ENCODE results near the gene SIM2.
"Not testable (repeated sequence)": the region's sequence is repeated elsewhere in the genome, so short reads cannot be mapped to it uniquely, and the experiment has no call there.

The SIM2 gene

GRCh38 chr21:36698981-36699545, at the start of gene SIM2:
TSS of gene SIM2 (plus strand) at chr21:36699115. CDS start at chr21:36699747, 632 bp downstream.
- TF ChIP-seq POLR2A (IDR thresholded peaks at IDR 0.05; ENCODE audit: low read length) (no peak), GATA1 (IDR thresholded peaks at IDR 0.05; ENCODE audit: low read depth, low read length) (no peak)
- no peak for DNase-seq

- no peak for DNase-seq
- TF ChIP-seq GATA1 (IDR thresholded peaks at IDR 0.05; ENCODE audit: low read depth, low read length) (no peak), POLR2A (IDR thresholded peaks at IDR 0.05; ENCODE audit: low read length) (no peak)
Measured at GRCh38 chr21:36654324-36654723, 44.6 kb upstream of the SIM2 start.

DNA sequence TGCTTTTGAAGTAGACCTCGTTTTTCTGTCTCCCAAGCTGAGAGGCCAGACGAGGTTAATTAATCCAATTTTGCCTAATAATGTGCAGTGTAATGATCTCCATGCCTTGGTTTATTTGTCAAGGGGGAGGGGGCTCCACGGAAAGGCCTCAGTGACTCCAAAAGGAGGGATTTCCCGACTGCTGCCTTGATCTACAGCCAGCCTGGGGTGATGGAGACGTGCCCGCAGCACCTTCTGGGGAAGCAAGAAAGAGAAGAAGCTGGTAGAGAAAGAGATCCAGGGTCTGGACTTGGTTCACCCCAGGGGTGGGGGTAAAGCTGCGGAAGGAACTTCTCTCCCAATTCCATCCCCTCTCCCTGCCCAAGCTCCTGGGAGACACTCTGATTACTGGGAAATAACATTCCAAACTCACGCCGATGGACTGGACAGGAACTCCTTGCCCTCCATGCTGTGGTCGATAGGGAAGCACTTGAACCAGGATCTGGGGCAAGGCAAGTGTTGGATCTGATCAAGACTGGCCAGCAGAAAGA, 44.1 kb upstream of the SIM2 start:
- no peak for DNase-seq

DNA sequence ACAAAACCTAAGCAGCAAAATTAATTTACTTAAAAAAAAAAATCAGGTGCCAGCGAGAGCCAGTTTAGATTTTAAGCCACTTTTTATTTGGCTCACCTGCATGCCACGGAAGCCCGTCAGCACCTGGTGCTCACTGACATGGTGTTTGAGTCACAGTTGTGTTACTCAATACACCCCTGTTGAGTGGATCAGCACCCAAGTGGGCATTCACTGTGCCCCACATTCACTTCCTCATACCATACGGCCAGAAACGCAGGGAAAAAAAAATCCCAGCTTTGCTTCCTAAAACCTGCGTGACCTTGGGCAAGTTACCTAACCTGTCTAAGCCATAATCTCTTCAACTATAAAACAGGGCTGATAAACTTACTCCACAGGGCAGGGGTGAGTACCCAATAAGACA, 42.8 kb upstream of the SIM2 start:
- no peak for DNase-seq
- TF ChIP-seq POLR2A (IDR thresholded peaks at IDR 0.05; ENCODE audit: low read length) (no peak), GATA1 (IDR thresholded peaks at IDR 0.05; ENCODE audit: low read depth, low read length) (no peak)

More for the DNA sequence above, 44.1 kb upstream of the SIM2 start:
- TF ChIP-seq POLR2A (IDR thresholded peaks at IDR 0.05; ENCODE audit: low read length) (no peak), GATA1 (IDR thresholded peaks at IDR 0.05; ENCODE audit: low read depth, low read length) (no peak)

- not testable (repeated sequence) for DNase-seq
Measured at GRCh38 chr21:36657290-36657689, 41.6 kb upstream of the SIM2 start.

DNA sequence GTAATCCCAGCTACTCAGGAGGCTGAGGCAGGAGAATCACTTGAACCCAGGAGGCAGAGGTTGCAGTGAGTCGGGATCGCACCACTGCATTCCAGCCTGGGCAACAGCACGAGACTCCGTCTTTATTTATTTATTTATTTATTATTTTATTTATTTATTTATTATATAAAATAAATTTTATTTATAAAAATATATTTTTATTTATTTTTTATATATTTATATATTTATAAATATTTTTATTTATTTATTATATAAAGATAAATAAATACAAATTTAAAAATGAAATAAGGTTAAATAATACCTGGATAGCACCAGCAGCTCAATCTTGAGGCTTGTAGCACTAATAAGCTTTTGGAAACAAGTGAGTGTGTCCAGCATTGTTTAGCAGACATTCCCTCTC, 40.9 kb upstream of the SIM2 start:
- no peak for DNase-seq
- no peak for TF ChIP-seq GATA1 (IDR thresholded peaks at IDR 0.05; ENCODE audit: low read depth, low read length)
- TF ChIP-seq POLR2A (IDR thresholded peaks at IDR 0.05; ENCODE audit: low read length), result no peak

DNA sequence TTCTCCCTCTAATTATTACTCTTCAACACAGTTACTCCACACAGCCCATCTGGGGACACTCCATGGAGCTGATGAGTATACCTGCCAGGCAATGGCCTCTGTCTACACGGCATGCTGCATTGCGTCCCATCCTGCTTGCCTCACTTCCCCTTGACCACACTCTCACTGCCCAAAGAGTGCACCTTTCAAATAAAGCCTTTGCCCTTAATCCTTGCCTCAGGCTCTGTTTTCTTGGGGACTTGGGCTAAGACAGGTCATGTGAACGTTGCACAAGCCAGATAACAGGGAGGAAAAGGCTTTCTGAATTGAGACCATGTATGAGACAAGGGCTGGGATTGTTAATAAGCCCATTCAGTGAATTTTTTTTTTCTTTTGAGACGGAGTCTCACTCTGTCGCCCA, 40.0 kb upstream of the SIM2 start:
- DNase-seq, result no peak
- TF ChIP-seq POLR2A (IDR thresholded peaks at IDR 0.05; ENCODE audit: low read length), result no peak
- no peak for TF ChIP-seq GATA1 (IDR thresholded peaks at IDR 0.05; ENCODE audit: low read depth, low read length)

GRCh38 chr21:36661511-36662309, 37.2 kb upstream of the SIM2 start:
- DNase-seq, result peak in 1 of 2 experiments; percentile 23
- TF ChIP-seq POLR2A (IDR thresholded peaks at IDR 0.05; ENCODE audit: low read length), result no peak
- no peak for TF ChIP-seq GATA1 (IDR thresholded peaks at IDR 0.05; ENCODE audit: low read depth, low read length)

DNA sequence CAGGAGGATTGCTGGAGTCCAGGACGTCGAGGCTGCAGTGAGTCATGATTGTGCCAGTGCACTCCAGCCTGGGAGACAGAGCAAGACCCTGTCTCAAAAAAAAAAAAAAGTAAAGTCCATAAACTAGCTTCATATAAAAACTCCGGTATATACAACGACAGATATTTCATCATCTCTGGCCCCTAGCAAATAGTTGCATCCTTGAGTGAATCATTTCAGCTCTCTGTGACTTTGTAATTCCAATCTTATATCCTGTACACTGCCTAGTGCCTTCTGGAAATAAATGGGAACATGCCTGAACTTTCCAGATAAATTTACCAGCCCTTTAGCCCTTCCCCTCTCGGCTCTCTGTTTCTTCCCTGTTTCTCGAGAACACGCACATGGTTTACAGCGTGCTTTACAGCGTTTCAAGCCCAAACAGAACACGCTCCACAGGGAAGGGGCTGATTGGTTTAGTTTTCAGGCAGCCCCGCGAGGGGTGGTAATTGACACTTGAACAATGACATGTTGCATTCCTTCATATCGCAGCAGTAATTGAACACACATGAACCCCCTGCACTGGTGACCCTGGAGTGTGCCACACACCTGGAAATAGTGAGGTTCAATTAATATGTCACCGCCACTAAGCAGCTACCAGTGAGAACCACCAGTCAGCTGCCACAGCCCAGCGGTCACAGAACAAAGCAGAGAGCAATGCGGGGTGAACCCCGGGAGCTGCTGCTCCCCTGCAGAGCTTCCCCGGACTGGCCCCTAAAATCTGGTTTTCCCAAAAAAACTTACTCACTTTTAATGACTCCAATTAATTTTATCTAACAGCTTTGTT, 35.7 kb upstream of the SIM2 start:
- DNase-seq, result no peak
- no peak for TF ChIP-seq POLR2A (IDR thresholded peaks at IDR 0.05; ENCODE audit: low read length)
- TF ChIP-seq GATA1 (IDR thresholded peaks at IDR 0.05; ENCODE audit: low read depth, low read length), result no peak

DNA sequence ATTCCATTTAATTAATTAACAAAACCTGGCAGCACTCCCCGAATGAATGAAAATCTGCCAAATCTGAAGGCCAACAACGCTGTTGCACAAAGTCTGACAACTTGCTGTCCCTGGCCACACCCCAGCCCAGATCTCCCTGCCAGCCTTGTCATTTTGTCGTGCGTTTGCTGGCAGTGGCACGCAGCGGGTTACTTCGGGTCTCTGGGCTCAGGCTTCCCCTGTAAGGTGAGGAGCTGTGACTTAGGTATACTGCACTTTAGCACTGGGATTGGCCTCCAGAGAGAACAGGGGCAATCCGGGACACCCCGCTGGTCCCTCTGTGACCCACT, 34.3 kb upstream of the SIM2 start:
- DNase-seq, result no peak
- no peak for TF ChIP-seq POLR2A (IDR thresholded peaks at IDR 0.05; ENCODE audit: low read length)
- TF ChIP-seq GATA1 (IDR thresholded peaks at IDR 0.05; ENCODE audit: low read depth, low read length), result no peak

GRCh38 chr21:36665806-36666205, 33.1 kb upstream of the SIM2 start:
- no peak for DNase-seq
- TF ChIP-seq POLR2A (IDR thresholded peaks at IDR 0.05; ENCODE audit: low read length) (no peak), GATA1 (IDR thresholded peaks at IDR 0.05; ENCODE audit: low read depth, low read length) (no peak)

GRCh38 chr21:36668713-36669112, 30.2 kb upstream of the SIM2 start:
- TF ChIP-seq POLR2A (IDR thresholded peaks at IDR 0.05; ENCODE audit: low read length) (no peak), GATA1 (IDR thresholded peaks at IDR 0.05; ENCODE audit: low read depth, low read length) (no peak)

GRCh38 chr21:36671836-36672235, 27.1 kb upstream of the SIM2 start:
- DNase-seq, result no peak
- no peak for TF ChIP-seq POLR2A (IDR thresholded peaks at IDR 0.05; ENCODE audit: low read length)
- no peak for TF ChIP-seq GATA1 (IDR thresholded peaks at IDR 0.05; ENCODE audit: low read depth, low read length)

More at GRCh38 chr21:36668713-36669112, 30.2 kb upstream of the SIM2 start:
- no peak for DNase-seq

- not testable (repeated sequence) for DNase-seq
Measured at GRCh38 chr21:36672296-36672695, 26.6 kb upstream of the SIM2 start.

Data from erythroblast (primary cell).